A549 (cell line): ENCODE results near the gene RUNX2. TPM values are rescaled to one million over a fixed set of nuclear protein-coding genes. Genes with fewer than 3 reads are reported as not detected.
A peak's percentile ranks its signal among the peaks of the same experiment; 100 is the strongest.

Experiments used
- ATAC-seq, 2 experiments: fragments of 200-7000 bp in 1 of 2; fragments of >200 bp in 1 of 2; cut with Nextera tagmentation in 1 of 2; cut with Tn5 transposase in 1 of 2; 3 replicates each; pipeline versions ENCODE4 v1.8.0 to v1.9.1; 2018 to 2020; ENCODE audit warnings: mild to moderate bottlenecking in 1 of 2, moderate library complexity in 1 of 2
- CTCF ChIA-PET: fragments of 300-600 bp; sonication (Branson Sonifier 250); formaldehyde crosslinking; extraction: SDS; loops from one replicate; lab custom pipeline; 2021; ENCODE audit warnings: antibody characterized with exemption, inconsistent platforms; lab: Yijun Ruan, JAX
- POLR2A ChIA-PET: fragments of 350-600 bp; formaldehyde crosslinking; extraction: SDS; loops from one replicate; lab custom pipeline; 2021; ENCODE audit warnings: antibody characterized with exemption, inconsistent platforms; lab: Yijun Ruan, JAX
- DNase-seq, 2 experiments: peaks; one replicate each; pipeline versions ENCODE4 v3.0.0 to v3.0.0-alpha.2; 2011 to 2016; ENCODE audit warnings: low read depth in 1 of 2, low spot score in 1 of 2
- FAIRE-seq: peaks from 2 replicates; lab custom pipeline; 2011; peaks lifted over from hg19 to GRCh38; lab: Jason Lieb, UNC
- H3K27ac ChIP-seq, 2 experiments: fragments of >200 bp; sonication (Bioruptor Twin); formaldehyde crosslinking; 3 replicates each; pipeline ENCODE4 v1.5.1; 2016 to 2017
- H3K4me1 ChIP-seq: fragments of >200 bp; sonication (Bioruptor Twin); formaldehyde crosslinking; 3 replicates; pipeline ENCODE4 v1.6.1; 2016
- H3K4me2 ChIP-seq: fragments of >200 bp; sonication (Bioruptor Twin); formaldehyde crosslinking; 3 replicates; pipeline ENCODE4 v1.6.1; 2016
- H3K4me3 ChIP-seq: fragments of >200 bp; sonication (Bioruptor Twin); formaldehyde crosslinking; 3 replicates; pipeline ENCODE4 v1.5.1; 2016
- H3K9me3 ChIP-seq: fragments of >200 bp; sonication (Bioruptor Twin); formaldehyde crosslinking; 3 replicates; pipeline ENCODE4 v1.6.1; 2016
- ATOH8 ChIP-seq: fragments of 250-450 bp; sonication (Bioruptor Pico); IDR thresholded peaks from 2 replicates; pipeline ENCODE4 v1.5.0; 2020; ENCODE audit warnings: low read depth, mild to moderate bottlenecking, moderate library complexity
- BCL3 ChIP-seq: fragments of >200 bp; sonication (Bioruptor Twin); formaldehyde crosslinking; IDR thresholded peaks from 3 replicates; pipeline ENCODE4 v1.6.1; 2016
- BHLHE40 ChIP-seq: IDR thresholded peaks from 2 replicates; pipeline ENCODE4 v1.6.1; 2012; ENCODE audit warnings: low read depth, low read length, inconsistent platforms
- CBX8 ChIP-seq: fragments of 200-600 bp; sonication (generic); IDR thresholded peaks from 2 replicates; pipeline ENCODE4 v1.6.1; 2016
- CHD4 ChIP-seq: fragments of 200-600 bp; sonication (generic); IDR thresholded peaks from 2 replicates; pipeline ENCODE4 v1.6.1; 2016; ENCODE audit warnings: antibody characterized with exemption, mild to moderate bottlenecking, borderline replicate concordance
- E2F6 ChIP-seq: IDR thresholded peaks from 2 replicates; pipeline ENCODE4 v1.6.1; 2012; ENCODE audit warnings: low read depth, borderline replicate concordance
- EHMT2 ChIP-seq: fragments of 200-600 bp; sonication (generic); IDR thresholded peaks from 2 replicates; pipeline ENCODE4 v1.6.1; 2016; ENCODE audit warnings: antibody characterized with exemption, low read depth, mild to moderate bottlenecking, moderate library complexity
- ELK1 ChIP-seq: fragments of 150-350 bp; IDR thresholded peaks from 2 replicates; pipeline ENCODE4 v1.6.1; 2014; ENCODE audit warnings: low read depth, mild to moderate bottlenecking, low read length
- EP300 ChIP-seq, 2 experiments: fragments of >200 bp; sonication (Bioruptor Twin); formaldehyde crosslinking; IDR thresholded peaks; 2 replicates in 1 of 2; 3 replicates in 1 of 2; pipeline ENCODE4 v1.6.1; 2016 to 2017
- GATA3 ChIP-seq: IDR thresholded peaks from 2 replicates; pipeline ENCODE4 v1.6.1; 2012; ENCODE audit warnings: borderline replicate concordance
- HEYL ChIP-seq: fragments of 250-450 bp; sonication (Bioruptor Pico); IDR thresholded peaks from 2 replicates; pipeline ENCODE4 v1.8.0; 2021; ENCODE audit warnings: mild to moderate bottlenecking, moderate library complexity
- HMGXB4 ChIP-seq: fragments of 250-450 bp; sonication (Bioruptor Pico); IDR thresholded peaks from 2 replicates; pipeline ENCODE4 v1.5.0; 2021; ENCODE audit warnings: mild to moderate bottlenecking, moderate library complexity, borderline replicate concordance
- HOXB13 ChIP-seq: fragments of 250-450 bp; sonication (Bioruptor Pico); IDR thresholded peaks from 2 replicates; pipeline ENCODE4 v1.5.0; 2020; ENCODE audit warnings: low read depth, mild to moderate bottlenecking, moderate library complexity
- JUN ChIP-seq, 2 experiments: fragments of >200 bp; sonication (Bioruptor Twin); formaldehyde crosslinking; IDR thresholded peaks; 2 replicates in 1 of 2; 3 replicates in 1 of 2; pipeline ENCODE4 v1.6.1; 2016 to 2017
- JUNB ChIP-seq: fragments of >200 bp; sonication (Bioruptor Twin); formaldehyde crosslinking; IDR thresholded peaks from 2 replicates; pipeline ENCODE4 v1.6.1; 2016
- KDM5A ChIP-seq: fragments of 200-600 bp; sonication (generic); IDR thresholded peaks from 2 replicates; pipeline ENCODE4 v1.6.1; 2016; ENCODE audit warnings: antibody characterized with exemption, mild to moderate bottlenecking
- MAFK ChIP-seq: fragments of 450-650 bp; IDR thresholded peaks from 2 replicates; pipeline ENCODE4 v1.6.1; 2014; ENCODE audit not compliant: partially characterized antibody
- NR3C1 ChIP-seq: fragments of >200 bp; sonication (Bioruptor Twin); formaldehyde crosslinking; IDR thresholded peaks from 3 replicates; pipeline ENCODE4 v1.6.1; 2017
- PHF8 ChIP-seq: fragments of 200-600 bp; sonication (generic); IDR thresholded peaks from 2 replicates; pipeline ENCODE4 v1.6.1; 2016; ENCODE audit warnings: low read depth, mild to moderate bottlenecking, antibody characterized with exemption, moderate library complexity, borderline replicate concordance
- POLR2A ChIP-seq: IDR thresholded peaks from 2 replicates; pipeline ENCODE4 v1.6.1; 2012; ENCODE audit warnings: mild to moderate bottlenecking, low read length
- RCOR1 ChIP-seq: fragments of 150-350 bp; IDR thresholded peaks from 2 replicates; pipeline ENCODE4 v1.6.1; 2014; ENCODE audit warnings: antibody characterized with exemption, low read length, low read depth
- RNF2 ChIP-seq: fragments of 200-600 bp; sonication (generic); IDR thresholded peaks from 2 replicates; pipeline ENCODE4 v1.6.1; 2016; ENCODE audit warnings: low read depth, mild to moderate bottlenecking, antibody characterized with exemption, moderate library complexity, borderline replicate concordance
- ZC3H11A ChIP-seq: fragments of 450-650 bp; IDR thresholded peaks from 2 replicates; pipeline ENCODE4 v1.6.1; 2014; ENCODE audit warnings: antibody characterized with exemption, mild to moderate bottlenecking
- ZFP36 ChIP-seq: fragments of 450-650 bp; IDR thresholded peaks from 2 replicates; pipeline ENCODE4 v1.6.1; 2014; ENCODE audit warnings: borderline replicate concordance; ENCODE audit not compliant: partially characterized antibody
- ZNF302 ChIP-seq: fragments of 250-450 bp; sonication (Bioruptor Pico); IDR thresholded peaks from 2 replicates; pipeline ENCODE4 v1.9.0; 2021; ENCODE audit warnings: inconsistent platforms, mild to moderate bottlenecking, moderate library complexity
- WGBS: methylation state at CpG from one replicate; pipeline ENCODE4 v1.1.6; 2017; ENCODE audit errors: missing lambda C conversion rate; 5-methylcytosine and 5-hydroxymethylcytosine counted together
- polyA plus RNA-seq, 4 experiments: library from polyadenylated mRNA; depleted of rRNA in 3 of 4; stranded (reverse); fragments of >200 nt; fragmentation: RNase III in 1 of 4; extraction: RNeasy Plus Mini Kit Qiagen cat#74134 plus additional on column Dnase treatment in 1 of 4; gene quantifications; 2 replicates in 3 of 4; 3 replicates in 1 of 4; pipeline ENCODE4 v1.2.3, GENCODE V29; 2011 to 2017

RUNX2 gene
- polyA plus RNA-seq, 2 of the 4 experiments (the other 2 are of a cell fraction), result 0.13 to 0.83 TPM

- Histone ChIP-seq H3K9me3 (no peaks in the 10 kb centered on the region), H3K27ac (no peak overlapping the region), H3K4me1 (no peaks in the 10 kb centered on the region), H3K4me2 (no peak overlapping the region), H3K4me3 (no peak overlapping the region)
- CTCF ChIA-PET, result interaction anchor here (1.0 kb wide), 1 partner anchor 16 kb away, joined by 3 read pairs; no protein-coding TSS in a partner anchor
- WGBS, result 96% methylated on average over 3 of the region's 3 CpGs
- no peak for TF ChIP-seq JUNB
- TF ChIP-seq RCOR1, result no peak
- TF ChIP-seq POLR2A, result no peak
- TF ChIP-seq CHD4, result no peak
- TF ChIP-seq ATOH8 (CRISPR knock-in tag), result no peak
- TF ChIP-seq EP300 (IDR thresholded peaks at IDR 0.05), result no peak
- TF ChIP-seq BCL3, result no peak
- TF ChIP-seq BHLHE40, result no peak
- no peak for TF ChIP-seq HOXB13 (CRISPR knock-in tag)
- TF ChIP-seq HMGXB4 (CRISPR knock-in tag), result no peak
- no peak for TF ChIP-seq JUN (IDR thresholded peaks at IDR 0.05)
- no peak for TF ChIP-seq GATA3
- FAIRE-seq (no peak), ATAC-seq (no peak), DNase-seq (no peak)
- POLR2A ChIA-PET, result no interaction called here
These were observed 22.9 kb downstream of the RUNX2 start for GRCh38 chr6:45351076-45351475.

- 90% methylated on average over 1 of the region's 1 CpG for WGBS
These were observed 23.5 kb downstream of the RUNX2 start for GRCh38 chr6:45351667-45352066.

GRCh38 chr6:45353654-45354053 is 25.5 kb downstream of the RUNX2 start:
- ChIA-PET CTCF (no interaction called here), POLR2A (no interaction called here)
- no peak for DNase-seq
- Histone ChIP-seq H3K27ac (no peak overlapping the region), H3K4me2 (no peak overlapping the region), H3K4me3 (no peak overlapping the region), H3K4me1 (no peaks in the 10 kb centered on the region), H3K9me3 (no peaks in the 10 kb centered on the region)
- 94% methylated on average over 2 of the region's 2 CpGs for WGBS
- FAIRE-seq, result no peak
- ATAC-seq, result no peak
- TF ChIP-seq NR3C1 (no peak), HMGXB4 (CRISPR knock-in tag) (no peak), HOXB13 (CRISPR knock-in tag) (no peak), E2F6 (no peak), ZNF302 (no peak), ZFP36 (no peak), EHMT2 (no peak), HEYL (CRISPR knock-in tag) (no peak), CBX8 (no peak), BHLHE40 (no peak), RNF2 (no peak), ZC3H11A (no peak), KDM5A (no peak), PHF8 (no peak)

More at GRCh38 chr6:45351667-45352066, 23.5 kb downstream of the RUNX2 start:
- no peak overlapping the region for H3K4me2 ChIP-seq
- FAIRE-seq (no peak), ATAC-seq (no peak), DNase-seq (no peak)
- H3K9me3 ChIP-seq, result no peaks in the 10 kb centered on the region
- CTCF ChIA-PET, result interaction anchor here (1.0 kb wide), 1 partner anchor 15 kb away, joined by 3 read pairs; no protein-coding TSS in a partner anchor
- POLR2A ChIA-PET, result no interaction called here
- no peak overlapping the region for H3K27ac ChIP-seq
- TF ChIP-seq MAFK (peak; percentile 62), ELK1 (no peak)
- no peak overlapping the region for H3K4me3 ChIP-seq
- no peaks in the 10 kb centered on the region for H3K4me1 ChIP-seq
